Aorta (tissue), 5 donors: ENCODE results near the gene RPL22. TPM values are rescaled to one million over a fixed set of nuclear protein-coding genes. Genes with fewer than 3 reads are reported as not detected.
A peak's percentile ranks its signal among the peaks of the same experiment; 100 is the strongest.

Experiments used
- ATAC-seq: fragments of 200-7000 bp; cut with Tn5 transposase; one replicate; pipeline ENCODE4 v1.9.1; 2022; ENCODE audit warnings: moderate library complexity; ENCODE audit not compliant: low FRiP score
- DNase-seq, 2 donors: peaks; one replicate each; pipeline ENCODE4 v3.0.0-alpha.2; 2020
- H3K27ac ChIP-seq, 2 donors: one replicate each; pipeline ENCODE4 v1.5.1; 2013; ENCODE audit warnings: low read length in 2 of 2, mild to moderate bottlenecking in 2 of 2, moderate library complexity in 2 of 2, control low read depth in 1 of 2, inconsistent platforms in 1 of 2, low read depth in 1 of 2
- H3K27me3 ChIP-seq, 2 donors: one replicate each; pipeline ENCODE4 v1.6.1; 2013; ENCODE audit warnings: control low read depth in 1 of 2, low read length in 1 of 2, mild to moderate bottlenecking in 1 of 2, moderate library complexity in 1 of 2; ENCODE audit not compliant: insufficient read depth in 2 of 2, control insufficient read depth in 1 of 2
- H3K36me3 ChIP-seq, 2 donors: one replicate each; pipeline ENCODE4 v1.6.1; 2013; ENCODE audit warnings: control low read depth in 1 of 2, low read length in 1 of 2, mild to moderate bottlenecking in 1 of 2; ENCODE audit not compliant: insufficient read depth in 2 of 2, control insufficient read depth in 1 of 2
- H3K4me1 ChIP-seq, 2 donors: one replicate each; pipeline ENCODE4 v1.6.1; 2013; ENCODE audit warnings: low read length in 2 of 2, control low read depth in 1 of 2, mild to moderate bottlenecking in 1 of 2, moderate library complexity in 1 of 2; ENCODE audit not compliant: insufficient read depth in 2 of 2, control insufficient read depth in 1 of 2
- H3K4me3 ChIP-seq, 2 donors: one replicate each; pipeline ENCODE4 v1.5.1; 2013; ENCODE audit warnings: low read length in 2 of 2, control low read depth in 1 of 2, mild to moderate bottlenecking in 1 of 2
- H3K9me3 ChIP-seq: one replicate; pipeline ENCODE4 v1.6.1; 2013; ENCODE audit warnings: mild to moderate bottlenecking, low read length; ENCODE audit not compliant: control insufficient read depth
- WGBS, 2 donors: extraction: QIAGEN DNeasy Blood & Tissue Kit; methylation state at CpG; one replicate each; pipeline ENCODE4 v1.1.7; 2013; 5-methylcytosine and 5-hydroxymethylcytosine counted together
- intact Hi-C, 2 donors: fragments of 100-400 bp; cut with DNase I; formaldehyde crosslinking; loops; one replicate each; pipeline versions ENCODE4 v1.14.2 to v1.15.0; 2022
- polyA plus RNA-seq, 2 donors: library from polyadenylated mRNA; stranded (reverse); fragments of 200-250 nt; gene quantifications; one replicate each; pipeline ENCODE4 v1.2.3, GENCODE V29; 2013
- total RNA-seq, 2 donors: library from RNA; stranded (reverse); fragmentation: NEBNext Ultra II Directional; extraction: Animal tissue kit (Norgen Biotek cat#: 25700); gene quantifications; one replicate each; pipeline ENCODE4 v1.2.1, GENCODE V29; 2021
- donor health status: healthy with polysubstance abuse.
- donor health status: Bipolar disorder and iron deficiency.
- donor health status: DM: no; HTN: no; CAD: no.
- donor health status: DM: no; HTN: no; CAD: no.
- donor health status: DM: yes; HTN: yes; CAD: no.

Gene RPL22
- total and polyA plus RNA-seq, 4 donors, result 309 to 547 (median 352) TPM

DNA sequence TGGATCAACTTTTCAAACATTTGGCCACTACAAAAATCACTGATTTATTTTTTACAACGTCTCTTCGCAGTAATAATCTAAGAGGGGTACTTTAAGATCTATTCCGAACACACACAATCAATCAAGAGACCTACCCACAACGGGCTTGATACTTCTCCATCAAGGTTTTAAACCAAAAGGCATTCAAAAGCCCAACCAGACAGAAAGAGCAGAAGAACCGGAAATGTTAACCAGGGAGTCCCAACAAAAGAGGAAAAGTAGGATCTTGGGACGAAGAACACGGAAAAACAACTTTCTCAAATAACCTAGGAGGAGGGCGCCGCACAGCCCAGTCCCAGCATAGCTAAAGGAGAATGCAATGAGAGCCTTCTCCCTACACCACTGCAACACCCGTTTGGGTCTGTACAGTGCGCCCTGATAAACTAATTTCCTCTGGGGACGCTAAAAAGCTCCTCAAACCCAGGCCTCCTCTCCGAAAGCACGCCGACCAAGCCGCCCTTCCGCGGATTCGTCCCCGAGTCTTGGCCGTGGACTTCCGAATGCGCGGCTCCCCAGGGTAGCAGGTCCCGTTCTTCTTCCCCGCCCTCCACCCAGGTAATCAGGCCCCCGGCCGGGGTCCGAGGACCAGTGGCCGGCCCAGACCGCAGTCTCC is 623 bp downstream of the RPL22 start:
- intact Hi-C loops, result no loop called here

DNA sequence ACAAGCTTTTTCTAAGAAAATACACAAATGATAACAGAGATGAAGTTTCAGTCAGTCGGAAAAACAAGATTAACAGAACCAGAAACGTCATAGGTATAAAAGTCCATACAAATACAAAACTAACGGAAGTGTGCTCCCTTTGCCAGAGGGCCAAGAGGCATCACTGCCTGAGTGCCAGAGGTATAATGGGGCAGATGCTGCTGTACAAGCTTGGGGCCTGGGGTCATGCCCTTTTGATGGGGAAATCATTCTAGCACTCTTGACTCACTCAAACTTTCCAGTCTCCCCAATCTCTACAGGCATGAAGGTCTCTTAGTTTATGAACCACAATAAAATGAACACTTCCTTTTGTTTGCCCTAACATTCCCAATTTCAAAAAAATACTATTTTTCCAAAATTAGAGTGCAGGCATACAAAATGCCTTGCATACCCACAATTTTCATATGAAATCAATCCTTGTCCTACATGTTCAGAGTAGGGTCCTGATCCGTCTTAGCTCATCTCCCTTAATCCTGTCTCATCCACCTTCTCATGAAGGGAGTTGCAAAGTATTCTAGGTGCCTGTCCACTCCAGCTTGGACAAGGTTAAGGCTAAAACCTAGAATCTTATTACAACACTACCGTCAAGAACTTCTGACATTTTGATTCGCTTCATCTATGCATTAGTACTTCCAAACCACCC is 1.5 kb downstream of the RPL22 start:
- H3K36me3 ChIP-seq, result peaks cover 0 to 1% of the 10 kb centered on the region in 2 donors
- H3K27me3 ChIP-seq, result no peaks in the 10 kb centered on the region
- H3K4me1 ChIP-seq, result no peaks in the 10 kb centered on the region
- intact Hi-C loops, result no loop called here
- no peaks in the 10 kb centered on the region for H3K9me3 ChIP-seq
- H3K4me3 ChIP-seq, result peak overlapping the region in 1 of 2 donors; percentile 85
- DNase-seq, result no peak
- WGBS, 2 donors, result 66 to 69% methylated on average over 6 of the region's 6 CpGs
- ATAC-seq, result no peak
- H3K27ac ChIP-seq, result no peak overlapping the region

More for the DNA sequence above, 623 bp downstream of the RPL22 start:
- WGBS, 2 donors, result 1% methylated on average over 31 of the region's 31 CpGs
- DNase-seq, result no peak
- no peaks in the 10 kb centered on the region for H3K27me3 ChIP-seq
- H3K4me3 ChIP-seq, result peak overlapping the region; percentile 61 to 85
- H3K9me3 ChIP-seq, result no peaks in the 10 kb centered on the region
- H3K36me3 ChIP-seq, result peaks cover 0 to 1% of the 10 kb centered on the region in 2 donors
- H3K27ac ChIP-seq, result no peak overlapping the region
- H3K4me1 ChIP-seq, result no peaks in the 10 kb centered on the region
- ATAC-seq, result no peak

DNA sequence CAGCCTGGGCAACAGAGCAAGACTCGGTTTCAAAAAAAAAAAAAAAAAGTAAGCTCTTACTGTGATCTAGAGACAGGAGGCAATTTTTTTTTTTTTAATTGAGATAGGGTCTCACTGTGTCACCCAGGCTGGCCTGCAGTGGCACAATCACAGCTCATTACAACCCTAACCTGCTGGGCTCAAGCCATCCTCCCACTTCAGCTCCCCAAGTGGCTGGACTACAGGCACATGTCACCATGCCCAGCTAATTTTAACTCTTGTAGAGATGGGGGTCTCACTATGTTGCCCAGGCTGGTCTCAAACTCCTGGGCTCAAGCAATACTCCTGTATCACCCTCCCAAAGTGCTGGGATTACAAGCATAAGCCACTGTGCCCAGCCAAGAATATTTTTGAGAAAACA is 7.4 kb downstream of the RPL22 start:
- H3K9me3 ChIP-seq, result no peaks in the 10 kb centered on the region
- ATAC-seq (no peak), DNase-seq (no peak)
- H3K27ac ChIP-seq, result no peak overlapping the region
- 97% methylated on average over 1 of the region's 1 CpG; no CpG with 5 or more reads in 1 of the 2 donors for WGBS, 2 donors
- no peaks in the 10 kb centered on the region for H3K27me3 ChIP-seq
- H3K4me3 ChIP-seq, result no peak overlapping the region
- no peaks in the 10 kb centered on the region for H3K4me1 ChIP-seq
- H3K36me3 ChIP-seq, result peaks cover 0 to 5% of the 10 kb centered on the region in 2 donors
- intact Hi-C loops, result no loop called here

DNA sequence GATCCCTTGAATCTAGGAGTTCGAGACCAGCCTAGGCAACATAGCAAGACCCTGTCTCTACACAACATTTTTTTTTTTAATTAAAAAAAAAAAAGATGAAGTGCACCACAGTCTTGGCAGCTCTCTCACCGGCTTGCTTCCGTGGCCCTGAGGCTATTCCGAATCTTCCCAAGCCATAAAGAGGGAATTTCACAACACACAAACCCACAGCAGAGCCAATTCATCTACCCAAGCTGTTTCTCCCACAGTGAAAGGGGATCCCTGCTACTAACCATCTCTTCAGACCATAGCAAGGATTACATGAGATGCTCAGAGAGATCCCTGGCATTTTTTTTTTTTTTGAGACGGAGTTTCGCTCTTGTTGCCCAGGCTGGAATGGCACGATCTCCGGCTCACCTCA is 10.9 kb downstream of the RPL22 start:
- Histone ChIP-seq H3K27ac (no peak overlapping the region), H3K4me3 (no peak overlapping the region), H3K27me3 (no peaks in the 10 kb centered on the region), H3K9me3 (no peaks in the 10 kb centered on the region), H3K36me3 (peaks cover 0 to 5% of the 10 kb centered on the region in 2 donors), H3K4me1 (no peaks in the 10 kb centered on the region)
- intact Hi-C loops, result no loop called here
- DNase-seq, result no peak
- WGBS, 2 donors, result 87 to 90% methylated on average over 8 of the region's 8 CpGs
- ATAC-seq, result no peak

DNA sequence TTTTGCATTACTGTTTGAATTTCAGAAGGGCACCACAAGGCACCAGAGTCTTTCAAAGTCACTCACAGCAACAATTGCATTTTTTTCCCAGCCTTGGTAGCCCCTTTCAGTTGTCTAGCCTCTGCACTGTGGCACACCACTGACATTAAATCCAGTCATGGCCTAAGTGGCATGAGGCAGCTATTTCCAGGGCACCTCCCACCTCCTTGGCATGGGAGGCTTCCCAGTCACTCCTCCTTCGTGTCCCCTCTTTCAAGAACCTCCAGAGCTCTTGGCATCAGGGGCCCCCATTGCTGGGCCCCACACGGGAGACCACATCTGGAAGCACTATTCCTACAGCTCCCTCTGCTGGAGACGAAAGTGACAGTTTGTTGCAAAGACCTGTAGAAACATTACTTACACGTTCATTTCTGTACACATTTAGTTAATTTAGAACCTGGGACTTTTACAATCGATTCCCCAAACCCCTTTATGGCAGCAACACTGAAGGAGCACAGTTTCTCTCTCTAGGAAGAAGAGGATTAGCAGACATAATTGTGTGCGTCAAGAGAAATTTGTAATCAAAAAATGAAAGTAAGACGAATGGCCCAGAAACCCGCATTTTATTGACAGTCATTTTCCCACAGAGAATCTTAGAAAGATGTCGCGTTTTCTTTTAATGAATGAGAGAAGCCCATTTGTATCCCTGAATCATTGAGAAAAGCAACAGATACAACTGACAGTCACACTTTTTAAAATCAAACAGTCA is 13.6 kb downstream of the RPL22 start:
- H3K27ac ChIP-seq, result no peak overlapping the region
- no peaks in the 10 kb centered on the region for H3K27me3 ChIP-seq
- peaks cover 0 to 3% of the 10 kb centered on the region in 2 donors for H3K36me3 ChIP-seq
- 68 to 70% methylated on average over 10 of the region's 10 CpGs for WGBS, 2 donors
- no peak for DNase-seq
- H3K4me1 ChIP-seq, result no peaks in the 10 kb centered on the region
- ATAC-seq, result no peak
- H3K9me3 ChIP-seq, result no peaks in the 10 kb centered on the region
- H3K4me3 ChIP-seq, result no peak overlapping the region
- intact Hi-C loops, result no loop called here

DNA sequence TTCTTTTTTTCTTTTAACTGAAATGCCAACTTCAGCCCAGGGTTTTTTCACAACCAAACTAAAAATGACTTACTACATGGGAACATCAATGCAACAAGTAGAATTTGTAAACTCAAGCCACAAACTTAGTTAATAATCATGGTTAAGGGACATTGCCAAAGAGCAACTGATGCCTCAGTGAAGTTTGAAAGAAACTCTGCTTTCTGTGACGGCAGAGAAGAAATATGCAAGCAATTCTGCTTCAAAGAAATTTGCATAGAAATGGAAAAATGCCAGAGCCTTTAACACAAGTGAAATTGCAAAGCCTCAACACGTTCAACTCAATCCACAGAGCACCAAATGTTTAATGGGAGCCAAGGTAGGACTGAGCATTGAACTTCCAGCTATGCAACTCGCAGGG is 14.2 kb downstream of the RPL22 start:
- ATAC-seq (no peak), DNase-seq (no peak)
- intact Hi-C loops, result no loop called here
- peaks cover 0 to 3% of the 10 kb centered on the region in 2 donors for H3K36me3 ChIP-seq
- H3K27ac ChIP-seq, result no peak overlapping the region
- no peaks in the 10 kb centered on the region for H3K4me1 ChIP-seq
- 23 to 32% methylated on average over 3 of the region's 3 CpGs for WGBS, 2 donors
- H3K27me3 ChIP-seq, result no peaks in the 10 kb centered on the region
- no peak overlapping the region for H3K4me3 ChIP-seq
- H3K9me3 ChIP-seq, result no peaks in the 10 kb centered on the region

DNA sequence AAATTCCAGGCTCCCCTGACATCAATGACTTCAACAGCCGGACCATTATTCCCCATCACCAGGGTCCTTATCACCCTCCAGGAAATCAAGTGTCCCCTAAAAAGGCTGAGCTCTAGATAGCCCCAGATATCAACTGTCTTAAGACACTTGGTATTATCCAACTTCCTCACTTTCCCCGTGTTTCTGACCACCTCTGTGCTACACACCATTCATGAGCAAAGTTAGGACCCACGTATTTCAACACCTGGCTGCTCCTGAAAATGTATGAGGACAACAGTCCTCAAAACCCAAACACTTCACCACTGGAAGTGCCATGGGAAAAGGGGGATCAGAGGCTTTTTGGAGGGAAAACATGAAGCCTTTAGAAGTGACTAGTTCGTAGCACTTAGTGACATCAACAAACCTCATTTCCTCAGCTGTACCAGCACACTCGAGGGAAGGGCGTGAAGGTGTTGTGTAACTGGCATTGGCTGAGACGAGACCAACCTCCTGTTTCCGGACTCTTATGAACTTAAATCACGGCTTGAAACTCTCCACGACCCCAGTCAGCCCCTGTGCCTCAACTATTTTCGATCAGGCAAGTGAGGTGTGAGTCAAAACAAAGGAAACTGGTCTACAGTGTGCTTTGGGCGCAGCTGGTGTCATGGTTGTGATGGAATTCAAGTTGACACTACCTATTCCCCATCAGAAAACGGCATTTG is 15.2 kb downstream of the RPL22 start:
- no peaks in the 10 kb centered on the region for H3K4me1 ChIP-seq
- peaks cover 0 to 3% of the 10 kb centered on the region in 2 donors for H3K36me3 ChIP-seq
- ATAC-seq, result no peak
- intact Hi-C loops, result no loop called here
- WGBS, 2 donors, result 86 to 87% methylated on average over 13 of the region's 13 CpGs
- H3K27me3 ChIP-seq, result no peaks in the 10 kb centered on the region
- DNase-seq, result no peak
- no peak overlapping the region for H3K27ac ChIP-seq
- H3K9me3 ChIP-seq, result no peaks in the 10 kb centered on the region
- H3K4me3 ChIP-seq, result no peak overlapping the region

DNA sequence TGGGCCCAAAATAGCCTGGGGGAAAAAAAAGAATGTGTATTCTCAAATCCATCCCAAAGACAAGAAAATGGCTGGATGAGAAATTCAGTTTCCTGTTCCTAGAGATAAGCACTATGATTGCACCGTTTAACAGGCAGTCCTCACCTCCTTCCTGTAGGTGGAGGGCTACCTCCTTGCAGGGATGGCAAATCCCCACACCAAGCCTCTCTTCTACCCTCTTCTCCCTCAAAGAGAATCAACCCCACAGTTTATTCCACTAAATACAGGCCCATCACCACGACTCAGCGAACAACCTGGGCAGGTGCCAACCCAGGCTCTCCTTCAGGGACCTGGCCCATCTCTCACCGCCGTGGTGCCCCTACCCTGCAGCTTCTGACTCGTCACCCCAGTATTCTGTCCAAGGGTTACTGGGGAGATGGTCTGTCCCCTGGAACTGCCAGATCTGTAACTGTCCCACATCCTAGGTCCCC is 15.8 kb downstream of the RPL22 start:
- 52 to 53% methylated on average over 6 of the region's 6 CpGs for WGBS, 2 donors
- Histone ChIP-seq H3K27ac (no peak overlapping the region), H3K4me3 (no peak overlapping the region), H3K36me3 (peaks cover 0 to 3% of the 10 kb centered on the region in 2 donors), H3K9me3 (no peaks in the 10 kb centered on the region), H3K4me1 (no peaks in the 10 kb centered on the region), H3K27me3 (no peaks in the 10 kb centered on the region)
- intact Hi-C loops, result no loop called here
- DNase-seq, result no peak
- ATAC-seq, result no peak
